DMS 273 treated with DMSO at 0.1 percent for 48 hours (cell line): Measurements from ENCODE around the gene ARIH1.
"Not testable (repeated sequence)": the region's sequence is repeated elsewhere in the genome, so short reads cannot be mapped to it uniquely, and the experiment has no call there.

Experiments
- DNase-seq: peaks from one replicate; lab custom pipeline; 2025; lab: John Stamatoyannopoulos, UW

The ARIH1 gene, protein sequence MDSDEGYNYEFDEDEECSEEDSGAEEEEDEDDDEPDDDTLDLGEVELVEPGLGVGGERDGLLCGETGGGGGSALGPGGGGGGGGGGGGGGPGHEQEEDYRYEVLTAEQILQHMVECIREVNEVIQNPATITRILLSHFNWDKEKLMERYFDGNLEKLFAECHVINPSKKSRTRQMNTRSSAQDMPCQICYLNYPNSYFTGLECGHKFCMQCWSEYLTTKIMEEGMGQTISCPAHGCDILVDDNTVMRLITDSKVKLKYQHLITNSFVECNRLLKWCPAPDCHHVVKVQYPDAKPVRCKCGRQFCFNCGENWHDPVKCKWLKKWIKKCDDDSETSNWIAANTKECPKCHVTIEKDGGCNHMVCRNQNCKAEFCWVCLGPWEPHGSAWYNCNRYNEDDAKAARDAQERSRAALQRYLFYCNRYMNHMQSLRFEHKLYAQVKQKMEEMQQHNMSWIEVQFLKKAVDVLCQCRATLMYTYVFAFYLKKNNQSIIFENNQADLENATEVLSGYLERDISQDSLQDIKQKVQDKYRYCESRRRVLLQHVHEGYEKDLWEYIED

DNA sequence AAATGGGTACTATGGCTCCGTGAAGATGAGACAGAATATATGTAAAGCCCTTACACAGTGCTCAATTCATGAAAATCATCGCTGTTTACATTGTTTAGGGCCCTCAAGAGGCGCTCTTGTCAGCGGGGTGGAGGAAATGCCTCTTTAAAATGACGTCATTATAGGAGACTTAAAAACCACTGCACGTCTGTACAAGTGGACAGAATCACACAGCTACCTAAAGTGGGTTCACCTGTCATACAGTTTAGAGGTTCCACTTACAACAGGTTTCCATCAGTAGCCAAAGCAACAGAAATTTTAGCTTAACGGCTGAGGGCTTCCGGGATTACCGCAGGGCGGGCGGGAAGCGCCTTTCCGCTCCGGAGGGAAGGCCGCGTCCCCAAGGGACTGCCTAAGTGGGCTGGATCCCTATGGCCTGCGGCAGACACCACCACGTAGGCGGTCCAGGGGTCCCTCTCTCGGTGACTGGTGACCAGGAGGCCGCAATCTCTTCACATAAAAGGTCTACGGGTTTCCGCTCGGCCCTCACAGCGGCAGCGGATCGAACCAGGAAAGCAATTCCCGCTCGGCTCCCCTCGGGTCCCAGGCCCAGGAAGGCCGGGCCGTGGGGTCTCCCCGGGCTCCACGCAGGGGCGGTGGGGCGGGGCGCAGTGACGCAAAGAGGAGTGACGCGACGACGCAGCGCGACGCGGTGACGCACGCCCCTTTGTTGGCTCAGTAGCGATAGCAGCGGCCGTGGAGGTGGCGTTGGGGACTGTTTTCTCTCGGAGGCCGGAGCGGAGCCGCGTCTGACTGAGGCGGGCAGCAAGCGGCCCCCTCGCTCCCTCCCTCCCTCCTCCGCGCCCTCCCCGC is at the start of gene ARIH1:
TSS of gene ARIH1 (plus strand) at position 717 of the 852 bp plus-strand sequence. CDS start 310 bp downstream, outside the sequence.
- peak; percentile 62 for DNase-seq

DNA sequence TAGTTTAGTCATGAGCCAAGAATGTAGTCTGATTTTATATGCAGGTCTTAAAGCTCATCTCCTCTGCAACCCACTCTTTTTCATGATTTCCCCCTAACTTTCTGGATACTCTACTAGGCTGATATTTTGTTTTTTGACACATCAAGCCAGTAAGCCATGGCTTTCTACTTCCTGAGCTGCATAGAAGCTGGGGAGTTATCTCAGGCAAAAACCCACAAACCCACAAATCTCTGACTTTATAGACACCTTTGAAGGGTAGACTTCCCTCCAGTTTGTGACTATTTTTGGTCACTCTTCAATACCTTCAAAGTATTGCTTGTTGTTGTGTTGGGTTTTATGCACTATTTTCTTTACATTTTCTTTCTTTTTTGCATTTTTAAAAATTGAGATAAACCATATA is 47.4 kb upstream of the ARIH1 start:
- DNase-seq: no peak

DNA sequence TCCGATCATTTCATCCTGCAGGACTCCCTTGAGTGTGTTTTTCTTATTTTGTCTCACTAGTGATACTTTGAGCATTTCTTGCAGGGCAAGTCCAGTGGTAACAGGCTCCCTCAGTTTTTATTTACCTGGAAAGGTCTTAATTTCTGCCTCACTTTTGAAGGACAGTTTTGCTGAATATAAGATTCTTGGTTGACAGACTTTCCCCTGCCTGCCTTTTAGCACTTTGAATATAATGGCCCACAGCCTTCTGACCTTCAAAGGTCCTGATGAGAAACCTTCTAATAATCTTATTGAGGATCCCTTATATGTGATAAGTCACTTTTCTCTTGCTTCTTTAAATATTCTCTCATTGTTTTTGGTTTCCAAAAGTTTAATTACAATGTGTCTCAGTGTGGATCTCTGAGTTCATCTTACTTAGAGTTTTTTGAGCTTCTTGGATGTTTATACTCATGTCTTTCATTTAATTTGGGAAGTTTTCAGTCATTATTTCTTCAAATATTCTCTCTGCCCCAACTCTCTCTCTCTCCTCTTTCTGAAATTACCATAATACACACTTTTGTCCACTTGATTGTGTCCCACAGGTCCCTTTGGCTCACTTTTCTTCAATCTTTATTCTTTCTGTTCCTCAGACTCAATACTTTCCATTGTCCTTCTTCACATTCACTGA is 36.3 kb upstream of the ARIH1 start:
- DNase-seq: no peak

DNA sequence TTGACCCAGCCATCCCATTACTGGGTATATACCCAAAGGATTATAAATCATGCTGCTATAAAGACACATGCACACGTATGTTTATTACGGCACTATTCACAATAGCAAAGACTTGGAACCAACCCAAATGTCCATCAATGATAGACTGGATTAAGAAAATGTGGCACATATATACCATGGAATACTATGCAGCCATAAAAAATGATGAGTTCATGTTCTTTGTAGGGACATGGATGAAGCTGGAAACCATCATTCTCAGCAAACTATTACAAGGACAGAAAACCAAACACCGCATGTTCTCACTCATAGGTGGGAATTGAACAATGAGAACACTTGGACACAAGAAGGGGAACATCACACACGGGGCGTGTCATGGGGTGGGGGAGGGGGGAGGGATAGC is 31.3 kb upstream of the ARIH1 start:
- not testable (repeated sequence) for DNase-seq

DNA sequence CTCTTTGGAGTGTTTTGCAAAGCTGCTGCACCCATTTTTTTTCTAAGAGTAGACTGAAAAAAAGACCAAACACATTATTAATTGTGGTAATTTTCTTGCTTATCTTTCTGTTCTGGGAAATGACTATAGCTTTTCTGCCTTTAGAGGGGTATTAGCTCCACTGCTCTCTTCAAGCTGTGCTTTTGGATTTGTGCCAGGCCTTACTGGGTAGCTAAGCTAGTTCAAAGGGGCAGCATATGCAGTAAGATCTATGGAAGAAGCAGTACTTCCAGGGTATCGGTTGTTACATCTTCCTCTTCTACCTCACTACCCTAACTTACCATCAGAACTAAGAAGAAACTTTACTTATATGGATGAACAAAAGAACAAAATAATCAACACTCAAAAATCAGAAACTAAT is 28.7 kb upstream of the ARIH1 start:
- peak; percentile 36 for DNase-seq

DNA sequence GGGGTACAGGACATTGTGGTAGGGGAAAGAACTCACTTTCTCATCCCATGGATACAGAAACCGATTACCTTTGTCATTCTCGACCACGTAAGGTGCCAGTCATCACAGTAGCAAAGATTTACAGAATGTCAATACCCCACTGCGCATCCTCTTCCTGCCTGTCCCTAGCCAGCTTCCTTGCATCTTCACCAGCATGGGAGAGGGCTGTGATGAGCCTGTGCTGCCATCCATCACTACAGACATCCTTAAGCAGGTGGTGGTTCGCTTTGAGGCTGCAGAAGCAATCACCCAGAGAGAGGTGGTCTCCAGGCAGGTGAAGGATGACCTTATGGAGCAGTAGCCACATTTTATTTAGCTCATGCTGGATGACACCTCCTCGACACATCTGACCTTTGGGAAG is 23.3 kb upstream of the ARIH1 start:
- no peak for DNase-seq

DNA sequence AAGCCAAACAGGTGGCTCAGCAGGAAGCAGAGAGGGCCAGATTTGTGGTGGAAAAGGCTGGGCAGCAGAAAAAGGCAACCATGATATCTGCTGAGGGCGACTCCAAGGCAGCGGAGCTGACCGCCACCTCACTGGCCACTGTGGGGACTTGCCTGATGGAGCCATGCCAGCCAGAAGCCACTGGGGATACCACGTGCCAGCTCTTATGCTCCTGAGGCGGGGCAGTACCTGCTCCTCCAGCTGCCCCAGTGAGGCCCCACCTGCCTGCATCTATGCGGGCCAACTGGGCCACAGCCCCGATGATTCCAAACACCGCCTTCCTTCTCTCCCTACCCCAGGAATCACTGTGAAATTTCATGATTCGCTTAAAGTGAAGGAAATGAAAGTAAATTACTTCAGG is 22.9 kb upstream of the ARIH1 start:
- DNase-seq: no peak

DNA sequence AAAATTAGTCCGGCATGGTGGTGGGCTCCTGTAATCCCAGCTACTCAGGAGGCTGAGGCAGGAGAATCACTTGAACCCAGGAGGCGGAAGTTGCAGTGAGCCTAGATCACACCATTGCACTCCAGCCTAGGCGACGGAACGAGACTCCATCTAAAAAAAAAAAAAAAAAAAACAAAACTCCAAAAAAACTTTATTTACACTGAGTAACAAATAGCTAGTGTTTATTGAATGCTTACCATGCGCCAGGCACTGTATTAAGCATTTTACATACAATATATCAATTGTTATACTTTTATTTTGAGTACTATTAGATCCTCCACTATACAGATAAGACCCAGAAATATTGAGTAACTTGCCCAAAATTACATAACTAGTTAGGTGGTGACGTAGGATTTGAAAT is 17.4 kb upstream of the ARIH1 start:
- no peak for DNase-seq

DNA sequence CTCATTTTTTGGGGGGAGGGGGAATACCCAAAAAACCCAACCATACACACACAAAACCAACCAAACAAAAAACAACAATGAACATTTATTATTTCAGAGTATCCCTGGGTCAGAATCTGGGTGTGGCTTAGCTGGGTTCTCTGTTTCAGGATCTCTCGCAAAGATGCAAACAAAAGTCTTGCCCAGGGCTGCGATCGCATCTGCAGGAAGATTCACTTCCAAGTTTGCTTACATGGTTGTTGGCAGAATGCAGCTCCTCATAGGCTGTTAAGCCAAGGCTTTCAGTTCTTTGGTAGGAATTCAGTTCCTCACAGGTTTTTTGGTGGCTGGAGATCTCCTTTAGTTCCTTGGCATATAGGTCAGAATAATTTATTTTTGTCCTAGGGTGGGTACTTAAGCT is 13.7 kb upstream of the ARIH1 start:
- DNase-seq: no peak

DNA sequence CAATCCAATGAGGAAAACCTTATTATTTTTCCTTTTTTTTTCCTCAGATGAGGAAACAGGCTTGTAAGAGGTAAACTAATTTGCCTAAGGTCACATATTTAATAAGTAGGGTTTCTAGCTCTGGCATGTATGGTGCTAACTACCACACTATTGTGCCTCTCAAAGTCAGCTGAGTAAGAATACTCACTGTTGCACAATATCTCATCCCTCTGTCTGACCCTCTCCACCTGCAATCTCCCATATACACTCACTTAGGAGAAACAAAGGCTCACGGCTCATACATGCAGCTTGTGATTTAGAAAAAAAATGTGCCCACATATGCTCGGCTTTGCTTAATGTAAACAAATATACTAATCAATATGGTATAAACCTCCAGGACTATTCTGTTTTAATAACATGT is 10.4 kb upstream of the ARIH1 start:
- no peak for DNase-seq

DNA sequence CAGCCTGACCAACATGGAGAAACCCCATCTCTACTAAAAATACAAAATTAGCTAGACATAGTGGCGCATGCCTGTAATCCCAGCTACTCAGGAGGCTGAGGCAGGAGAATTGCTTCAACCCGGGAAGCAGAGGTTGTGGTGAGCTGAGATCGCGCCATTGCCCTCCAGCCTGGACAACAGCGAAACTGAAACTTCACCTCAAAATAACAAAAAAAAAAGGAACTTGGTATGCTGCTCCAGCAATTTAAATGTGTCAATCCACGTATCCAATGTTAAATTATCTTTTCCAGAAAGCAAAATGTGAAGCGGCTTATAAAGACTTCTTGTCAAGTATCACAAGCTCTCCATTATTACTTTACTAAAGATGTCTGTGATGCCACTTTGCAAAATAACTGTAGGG is 9.9 kb upstream of the ARIH1 start:
- DNase-seq: no peak

DNA sequence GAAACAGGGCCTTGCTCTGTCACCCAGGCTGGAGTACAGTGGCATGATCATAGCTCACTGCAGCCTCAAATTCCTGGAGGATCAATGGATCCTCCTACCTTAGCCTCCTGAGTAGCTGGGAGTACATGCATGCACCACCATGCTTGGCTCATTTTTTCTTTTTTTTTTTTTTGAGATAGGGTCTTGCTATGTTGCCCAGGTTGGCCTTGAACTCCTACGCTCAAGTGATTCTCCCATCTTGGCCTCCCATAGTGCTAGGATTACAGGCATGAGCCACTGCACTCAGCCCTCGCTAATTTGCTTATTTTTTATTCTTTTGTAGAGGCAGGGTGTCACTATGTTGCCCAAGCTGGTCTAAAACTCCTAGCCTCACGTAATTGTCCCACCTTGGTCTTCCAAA is 6.0 kb upstream of the ARIH1 start:
- DNase-seq: no peak

DNA sequence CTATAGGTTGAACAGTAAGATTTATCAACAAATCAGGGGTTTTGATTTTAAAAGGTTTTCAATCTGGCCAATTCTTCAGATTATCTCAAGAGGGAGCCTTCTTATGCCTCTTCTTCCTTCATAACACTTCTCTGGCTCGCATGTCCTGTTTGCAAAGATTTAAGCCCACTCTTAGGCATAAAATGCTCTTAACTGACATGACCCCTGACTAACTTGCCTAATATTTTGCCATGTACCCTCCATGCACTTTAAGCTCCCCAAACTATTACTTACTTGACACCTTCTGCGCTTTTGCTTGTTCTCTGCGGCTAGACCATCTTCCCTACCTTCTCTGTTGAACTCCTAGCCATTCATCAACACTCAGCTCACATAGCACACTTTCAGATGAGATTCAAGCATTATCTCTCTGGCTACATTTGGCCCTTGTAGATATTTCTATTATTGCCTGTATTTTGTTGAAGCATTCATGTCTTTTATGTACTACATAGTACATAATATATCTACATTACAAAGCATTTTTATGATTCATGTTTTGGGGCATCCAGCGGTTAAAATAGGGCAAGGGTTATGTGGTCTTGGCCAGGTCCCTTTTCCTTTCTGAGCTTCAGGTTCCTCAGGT is 1.0 kb upstream of the ARIH1 start:
- no peak for DNase-seq

DNA sequence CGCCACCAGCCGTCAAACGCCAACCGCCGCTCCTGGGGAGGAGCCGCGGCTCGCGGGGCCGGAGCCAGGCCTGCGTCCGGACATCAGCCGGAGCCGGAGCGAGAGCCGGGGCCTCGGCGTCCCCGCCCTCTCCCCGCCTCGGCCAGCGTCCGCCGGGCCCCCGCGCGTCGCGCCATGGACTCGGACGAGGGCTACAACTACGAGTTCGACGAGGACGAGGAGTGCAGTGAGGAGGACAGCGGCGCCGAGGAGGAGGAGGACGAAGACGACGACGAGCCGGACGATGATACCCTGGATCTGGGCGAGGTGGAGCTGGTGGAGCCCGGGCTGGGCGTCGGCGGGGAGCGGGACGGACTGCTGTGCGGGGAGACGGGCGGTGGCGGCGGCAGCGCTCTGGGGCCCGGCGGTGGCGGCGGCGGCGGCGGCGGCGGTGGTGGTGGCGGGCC is 359 bp downstream of the ARIH1 start:
- no peak for DNase-seq

DNA sequence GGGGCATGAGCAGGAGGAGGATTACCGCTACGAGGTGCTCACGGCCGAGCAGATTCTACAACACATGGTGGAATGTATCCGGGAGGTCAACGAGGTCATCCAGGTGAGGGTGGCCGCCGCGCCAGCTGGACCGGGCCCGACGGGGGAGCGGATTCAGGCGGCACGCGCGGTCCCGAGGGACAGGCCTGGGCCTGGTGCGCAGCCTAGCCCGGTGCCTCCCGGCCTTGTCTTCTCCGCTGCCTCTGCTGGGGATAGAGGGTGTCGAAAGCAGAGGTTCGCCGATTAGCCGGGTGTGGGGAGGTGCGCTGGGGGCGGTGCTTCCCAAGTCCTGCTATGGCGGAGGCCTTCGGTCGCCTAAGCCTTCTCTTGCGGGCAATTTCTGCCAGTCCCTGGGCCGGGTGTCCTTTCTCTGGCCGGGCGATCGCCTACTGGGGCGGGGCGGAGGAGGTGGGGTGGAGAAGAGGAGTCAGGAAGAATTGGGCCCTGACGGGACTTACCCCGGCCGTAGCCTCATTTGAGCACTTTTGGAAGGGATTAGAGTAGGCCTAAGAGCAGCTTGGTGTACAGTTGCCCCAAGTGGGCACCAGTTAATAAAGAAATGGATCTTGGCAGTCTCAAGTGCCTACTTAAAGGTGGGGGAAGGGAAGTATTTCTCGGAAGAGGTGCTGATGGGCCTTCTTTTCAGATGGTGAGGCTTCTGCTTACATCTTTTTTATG is 940 bp downstream of the ARIH1 start:
- peak; percentile 38 for DNase-seq

DNA sequence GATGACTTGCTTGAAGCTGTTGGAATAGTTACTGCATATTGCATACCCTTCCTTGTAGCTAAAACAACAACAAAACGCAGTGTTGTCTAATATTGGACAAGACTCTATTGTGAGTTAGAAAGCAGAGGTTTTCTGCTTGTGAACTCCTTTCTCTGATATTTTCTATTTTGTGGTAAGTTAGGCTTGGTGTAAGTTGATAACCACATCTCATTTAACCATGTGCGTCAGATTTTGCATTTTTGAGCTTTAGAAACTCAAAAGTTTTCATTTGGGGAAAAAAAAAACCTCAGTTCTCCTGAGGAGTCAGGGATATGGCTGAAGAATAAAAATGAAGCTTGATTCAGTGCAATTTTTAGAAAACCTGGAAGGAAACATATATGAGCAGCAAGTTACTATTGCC is 1.5 kb downstream of the ARIH1 start:
- no peak for DNase-seq

DNA sequence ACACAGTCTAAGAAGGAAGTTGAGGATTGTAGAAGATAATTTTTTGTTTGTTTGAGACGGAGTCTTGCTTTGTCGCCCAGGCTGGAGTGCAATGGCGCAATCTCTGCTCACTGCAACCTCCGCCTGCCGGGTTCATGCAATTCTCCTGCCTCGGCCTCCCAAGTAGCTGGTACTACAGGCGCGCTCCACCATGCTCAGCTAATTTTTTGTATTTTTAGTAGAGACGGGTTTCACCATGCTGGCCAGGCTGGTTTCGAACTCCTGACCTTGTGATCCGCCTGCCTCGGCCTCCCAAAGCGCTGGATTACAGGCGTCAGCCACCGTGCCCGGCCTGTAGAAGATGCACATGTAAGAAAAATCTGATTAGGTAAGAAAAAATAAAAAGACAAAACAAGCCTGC is 2.2 kb downstream of the ARIH1 start:
- not testable (repeated sequence) for DNase-seq

DNA sequence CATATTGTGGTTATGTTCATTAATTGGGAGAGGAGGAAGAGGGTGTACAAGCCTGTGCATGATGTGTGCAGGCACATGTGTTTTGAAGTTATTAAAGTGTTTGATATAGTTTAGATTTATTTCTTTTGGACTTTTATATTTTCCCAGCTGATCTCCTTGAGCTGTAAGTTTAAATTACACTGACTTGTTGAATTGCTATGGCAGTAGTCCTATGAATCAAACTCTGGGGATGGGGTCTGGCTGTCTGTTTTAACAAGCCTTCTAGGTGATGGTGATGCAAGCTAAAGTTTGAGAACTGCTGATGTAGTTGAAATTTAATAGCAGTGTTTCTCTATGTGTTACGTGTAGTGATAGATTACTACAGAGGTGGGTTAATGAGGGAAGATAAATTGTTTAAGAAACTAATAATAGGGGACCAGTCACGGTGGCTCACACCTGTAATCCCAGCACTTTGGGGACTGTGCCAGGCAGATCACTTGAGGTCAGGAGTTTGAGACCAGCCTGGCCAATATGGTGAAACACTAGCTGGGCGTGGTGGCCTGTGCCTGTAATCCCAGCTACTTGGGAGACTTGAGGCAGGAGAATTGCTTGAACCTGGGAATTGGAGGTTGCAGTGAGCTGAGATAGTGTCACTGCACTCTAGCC is 7.0 kb downstream of the ARIH1 start:
- DNase-seq: no peak

DNA sequence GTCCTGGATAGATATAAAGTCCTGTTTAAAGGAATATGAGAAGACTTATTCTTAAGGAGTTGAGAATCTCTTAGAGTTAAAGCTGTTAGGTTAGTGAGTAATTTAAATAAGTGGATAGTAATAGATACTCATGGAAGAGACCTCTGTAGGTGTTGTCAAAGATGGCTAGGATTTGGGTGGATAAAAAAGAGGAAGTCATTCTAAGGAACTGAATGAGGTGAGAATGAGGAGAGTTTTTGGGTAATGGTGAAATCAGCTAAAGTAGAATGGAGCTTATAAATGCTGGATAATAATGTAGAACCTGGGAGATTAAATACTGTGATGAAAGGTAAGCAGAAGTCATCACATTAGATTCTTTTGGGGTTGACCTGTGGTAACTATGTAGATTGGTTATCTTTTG is 8.1 kb downstream of the ARIH1 start:
- DNase-seq: no peak

DNA sequence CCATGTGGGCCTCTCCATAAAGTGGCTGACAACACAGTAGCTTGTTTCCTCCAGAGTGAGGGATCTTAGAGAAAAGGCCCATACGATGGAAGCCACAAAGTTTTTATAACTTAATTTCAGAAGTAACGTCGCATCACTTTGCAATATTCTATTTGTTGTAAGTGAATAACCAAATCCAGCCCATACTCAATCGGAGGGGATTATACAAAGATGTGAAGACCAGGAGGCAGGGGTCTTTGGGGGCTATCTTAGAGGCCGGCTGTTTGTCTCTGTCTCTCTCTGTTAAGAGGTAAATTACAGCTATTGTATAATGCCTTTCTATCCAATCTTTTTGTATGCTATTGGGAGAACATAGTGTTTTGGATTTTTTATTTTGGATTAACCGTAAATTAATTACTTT is 9.1 kb downstream of the ARIH1 start:
- no peak for DNase-seq

DNA sequence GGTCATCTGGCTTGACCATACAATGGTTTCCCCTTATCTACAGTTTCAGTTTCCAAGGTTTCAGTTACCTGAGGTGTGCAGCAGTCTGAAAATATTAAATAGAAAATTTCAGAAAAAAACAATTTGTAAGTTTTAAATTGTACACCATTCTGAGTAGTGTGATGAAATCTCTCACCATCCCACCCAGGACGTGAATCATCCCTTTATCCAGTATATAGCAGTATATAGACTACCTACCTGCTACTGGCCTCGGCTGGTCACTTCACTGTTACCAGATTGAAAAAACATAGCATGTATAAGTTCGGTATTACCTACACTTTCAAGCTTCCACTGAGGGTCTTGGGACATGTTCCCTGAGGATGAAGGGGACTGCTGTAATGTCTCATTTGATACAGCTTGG is 12.0 kb downstream of the ARIH1 start:
- no peak for DNase-seq
